Measurements from ENCODE around the gene SGPL1.
"Not testable (repeated sequence)": the region's sequence is repeated elsewhere in the genome, so short reads cannot be mapped to it uniquely, and the experiment has no call there.

Gene SGPL1

GRCh38 chr10:70845256-70845655, 29.5 kb downstream of the SGPL1 start:
- DNase-seq = no peak

- no peak for DNase-seq
These were observed 30.1 kb downstream of the SGPL1 start for GRCh38 chr10:70845816-70846215.

- DNase-seq = no peak
These were observed 31.0 kb downstream of the SGPL1 start for GRCh38 chr10:70846795-70847194.

- no peak for DNase-seq
These were observed 32.1 kb downstream of the SGPL1 start for GRCh38 chr10:70847659-70848360.

GRCh38 chr10:70849582-70850016, 33.9 kb downstream of the SGPL1 start:
- no peak for DNase-seq

- no peak for DNase-seq
These were observed 34.3 kb downstream of the SGPL1 start for GRCh38 chr10:70850097-70850496.

- no peak for DNase-seq
These were observed 36.1 kb downstream of the SGPL1 start for GRCh38 chr10:70851597-70852475.

- DNase-seq = no peak
These were observed 37.3 kb downstream of the SGPL1 start for GRCh38 chr10:70853038-70853437.

GRCh38 chr10:70853457-70853856, 37.7 kb downstream of the SGPL1 start:
- no peak for DNase-seq

- no peak for DNase-seq
These were observed 40.7 kb downstream of the SGPL1 start for GRCh38 chr10:70856454-70856853.

- DNase-seq = no peak
These were observed 43.0 kb downstream of the SGPL1 start for GRCh38 chr10:70858759-70859158.

- DNase-seq = not testable (repeated sequence)
These were observed 45.9 kb downstream of the SGPL1 start for GRCh38 chr10:70861495-70862197.

- DNase-seq = no peak
These were observed 47.9 kb downstream of the SGPL1 start for GRCh38 chr10:70863470-70864160.

- no peak for DNase-seq
These were observed 49.2 kb downstream of the SGPL1 start for GRCh38 chr10:70864935-70865334.

- no peak for DNase-seq
These were observed 50.7 kb downstream of the SGPL1 start for GRCh38 chr10:70866424-70866823.

- DNase-seq = no peak
These were observed 56.5 kb downstream of the SGPL1 start for GRCh38 chr10:70872291-70872690.

- DNase-seq = no peak
These were observed 58.3 kb downstream of the SGPL1 start for GRCh38 chr10:70874061-70874460.

- no peak for DNase-seq
These were observed 63.5 kb downstream of the SGPL1 start for GRCh38 chr10:70879207-70879606.

GRCh38 chr10:70880077-70880534, 64.4 kb downstream of the SGPL1 start:
- DNase-seq = peak; percentile 85

- no peak for DNase-seq
These were observed 69.0 kb downstream of the SGPL1 start for GRCh38 chr10:70884741-70885140.

- no peak for DNase-seq
These were observed 69.7 kb downstream of the SGPL1 start for GRCh38 chr10:70885481-70885880.
